GM21529 (cell line): ENCODE results near the gene CES5A.
"Not testable (repeated sequence)": the region's sequence is repeated elsewhere in the genome, so short reads cannot be mapped to it uniquely, and the experiment has no call there.

ENCODE experiments used
- ATAC-seq: cut with Tn5 transposase; IDR thresholded peaks from one replicate; pipeline ENCODE4 v1.9.1; 2021; ENCODE audit not compliant: unreplicated experiment

CES5A gene

DNA sequence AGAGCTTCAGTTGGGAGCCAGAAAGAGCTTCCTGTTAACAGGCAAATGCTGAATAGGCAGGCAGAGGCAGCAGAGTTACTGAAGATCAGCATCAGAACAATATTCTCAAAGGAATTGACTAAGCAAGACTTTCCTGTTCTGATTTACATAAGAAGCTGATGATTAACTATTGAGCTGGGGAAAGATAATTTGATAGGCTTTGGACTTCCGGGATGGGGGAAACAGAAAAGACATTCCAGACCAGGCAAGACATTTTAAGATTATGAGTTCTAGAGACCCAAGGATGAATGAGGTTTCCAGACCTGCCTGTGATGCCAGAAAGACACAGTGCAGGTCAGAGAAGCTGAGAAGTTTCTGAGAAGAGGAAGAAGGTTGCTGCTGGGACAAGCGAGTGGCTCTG is at the start of gene CES5A:
TSS of gene CES5A (minus strand) at position 101 of the 400 bp plus-strand sequence. CDS start 152 bp downstream, outside the sequence.
- no peak for ATAC-seq

DNA sequence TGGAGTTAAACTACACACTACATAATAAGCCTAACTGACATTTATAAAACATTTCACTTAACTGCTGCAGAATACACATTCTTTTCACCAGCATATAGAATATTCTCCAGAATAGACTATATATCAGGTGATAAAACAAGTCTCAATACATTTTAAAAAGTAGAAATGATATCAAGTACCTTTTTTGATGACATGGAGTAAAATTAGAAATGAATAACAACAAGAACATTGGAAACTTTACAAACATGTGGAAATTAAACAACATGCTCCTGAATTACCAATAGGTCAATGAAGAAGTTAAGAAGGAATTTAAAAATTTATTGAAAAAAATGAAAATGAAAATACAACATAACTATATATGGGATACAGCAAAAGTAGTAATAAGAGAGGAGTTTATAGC is 47.5 kb upstream of the CES5A start:
- no peak for ATAC-seq

- no peak for ATAC-seq
Measured at GRCh38 chr16:55917373-55918160, 42.4 kb upstream of the CES5A start.

- ATAC-seq: no peak
Measured at GRCh38 chr16:55915096-55915827, 40.1 kb upstream of the CES5A start.

DNA sequence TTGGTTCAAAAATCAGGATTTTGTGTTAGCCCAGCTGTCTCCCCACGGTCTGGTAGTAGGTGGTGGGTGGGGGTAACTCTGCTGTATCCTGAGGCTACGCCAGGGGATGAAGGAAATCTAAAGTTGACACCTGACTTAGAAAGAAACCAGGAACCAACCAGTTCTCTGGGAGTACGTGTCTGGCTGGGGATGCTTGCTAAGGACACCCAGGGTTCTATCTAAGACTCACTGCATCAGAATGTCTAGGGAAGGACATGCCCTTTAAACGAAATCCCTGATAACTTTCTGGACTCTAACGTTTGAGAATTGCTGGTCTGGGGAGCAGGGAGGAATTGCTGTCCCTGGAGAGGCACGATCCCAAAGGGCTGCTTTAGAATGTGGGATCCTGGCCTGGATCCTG is 39.2 kb upstream of the CES5A start:
- no peak for ATAC-seq

DNA sequence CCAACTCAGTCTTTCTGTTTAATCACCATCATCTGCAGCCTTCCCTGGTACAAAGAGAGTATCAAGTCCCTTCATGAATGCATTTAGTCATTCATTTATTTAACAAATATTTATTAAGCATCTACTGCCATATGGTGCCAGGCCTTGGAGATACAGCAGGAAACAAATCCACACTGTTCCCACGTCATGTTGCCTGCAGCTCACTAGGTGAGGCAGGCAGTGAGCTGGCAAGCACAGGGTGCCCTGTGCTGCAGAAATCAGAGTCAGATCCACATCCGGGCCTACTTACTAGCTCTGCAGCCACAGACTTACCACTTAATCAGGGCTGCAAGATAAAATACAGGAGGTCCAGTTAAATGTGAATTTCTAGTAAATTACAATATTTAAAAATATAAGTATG is 38.5 kb upstream of the CES5A start:
- ATAC-seq: no peak

DNA sequence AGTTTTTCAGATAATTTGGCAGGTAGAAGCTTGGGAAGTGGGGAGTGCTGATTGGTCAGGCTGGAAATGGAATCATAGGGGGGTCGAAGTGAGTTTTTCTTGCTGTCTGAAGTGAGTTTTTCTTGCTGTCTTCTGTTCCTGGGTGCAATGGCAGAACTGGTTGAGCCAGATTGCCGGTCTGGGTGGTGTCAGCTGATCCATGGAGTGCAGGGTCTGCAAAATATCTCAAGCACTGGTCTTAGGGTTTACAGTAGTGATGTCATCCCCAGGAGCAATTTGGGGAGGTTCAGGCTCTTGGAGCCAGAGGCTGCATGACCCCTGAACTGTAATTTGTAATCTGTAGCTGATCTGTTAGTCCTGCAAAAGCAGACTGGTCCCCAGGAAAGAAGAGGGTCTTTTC is 37.9 kb upstream of the CES5A start:
- not testable (repeated sequence) for ATAC-seq

- ATAC-seq: no peak
Measured at GRCh38 chr16:55912022-55912421, 36.8 kb upstream of the CES5A start.

DNA sequence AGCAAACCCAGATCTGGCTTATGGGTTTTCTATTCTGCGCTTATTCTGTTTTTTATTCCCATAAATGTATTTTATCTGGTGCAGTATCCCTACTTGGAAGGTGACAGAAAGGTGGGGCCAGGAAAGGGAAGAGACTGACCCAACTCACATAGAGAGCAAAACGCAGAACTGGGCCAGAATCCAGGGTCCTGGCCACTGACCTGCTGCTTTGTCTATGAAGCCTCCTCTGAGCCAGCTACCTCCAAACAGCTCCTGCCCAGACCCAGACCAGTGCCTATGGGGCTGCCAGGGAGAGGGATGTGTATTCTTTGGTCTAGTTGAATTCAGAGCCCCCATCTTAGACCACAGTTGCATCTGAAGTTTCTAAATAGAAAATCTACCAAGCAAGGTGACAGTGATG is 36.4 kb upstream of the CES5A start:
- no peak for ATAC-seq

- ATAC-seq: no peak
Measured at GRCh38 chr16:55909876-55910275, 34.7 kb upstream of the CES5A start.

DNA sequence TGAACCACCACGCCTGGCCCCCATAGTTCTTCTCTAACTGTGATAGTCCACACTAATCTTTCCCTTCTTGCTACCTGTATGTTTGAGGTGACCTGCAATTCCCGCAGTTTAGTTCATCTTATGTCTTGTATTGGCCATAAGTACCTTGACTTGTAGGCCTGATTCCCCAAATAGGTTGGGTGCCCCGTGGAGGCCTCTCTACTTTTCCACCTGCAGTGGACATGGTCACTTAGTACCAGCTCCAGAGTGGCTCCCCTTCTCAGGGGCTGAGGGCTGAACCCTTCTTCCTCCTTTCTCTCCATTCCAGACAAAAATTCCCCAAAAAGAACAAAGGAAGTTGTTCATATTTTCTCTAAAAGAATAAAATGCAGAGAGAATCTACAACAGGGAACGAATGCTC is 33.5 kb upstream of the CES5A start:
- ATAC-seq: no peak

DNA sequence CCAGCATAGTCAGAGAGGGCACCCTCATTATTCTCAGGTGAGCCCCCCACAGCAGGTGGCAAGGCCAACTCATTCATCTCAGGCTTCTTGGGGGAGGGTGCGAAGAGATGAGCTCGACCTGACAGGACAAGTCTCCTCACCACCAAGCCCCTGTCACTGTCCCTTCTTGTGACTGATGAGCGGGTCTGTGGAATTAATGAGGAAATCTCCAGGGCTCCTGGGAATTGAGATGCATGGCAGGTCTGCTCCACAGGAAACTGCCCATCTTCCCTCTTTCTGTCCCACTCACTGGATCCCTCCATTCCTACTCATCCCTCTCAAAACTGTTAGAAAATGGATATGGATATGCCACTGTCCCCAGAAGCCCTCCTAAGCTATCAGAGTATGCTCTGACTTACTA is 32.5 kb upstream of the CES5A start:
- no peak for ATAC-seq

DNA sequence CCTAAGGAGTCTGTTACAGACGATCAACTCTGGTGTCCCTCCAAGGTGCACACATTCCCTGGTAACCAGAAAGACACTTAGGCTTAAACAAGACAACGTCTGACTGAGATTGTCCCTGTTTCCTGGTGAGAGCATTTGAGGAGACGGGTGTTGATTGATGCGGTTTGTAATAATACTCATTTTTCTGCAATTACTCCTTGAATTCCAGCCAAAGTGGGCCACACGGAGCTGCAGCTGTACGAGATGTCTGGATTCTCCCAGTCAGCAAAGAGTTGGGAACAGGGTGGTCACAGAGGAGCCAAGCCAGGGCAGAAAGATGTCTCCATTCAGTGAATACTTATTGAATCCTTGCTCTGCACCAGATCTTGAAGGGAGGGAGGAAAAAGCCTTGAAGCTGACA is 30.9 kb upstream of the CES5A start:
- ATAC-seq: no peak

DNA sequence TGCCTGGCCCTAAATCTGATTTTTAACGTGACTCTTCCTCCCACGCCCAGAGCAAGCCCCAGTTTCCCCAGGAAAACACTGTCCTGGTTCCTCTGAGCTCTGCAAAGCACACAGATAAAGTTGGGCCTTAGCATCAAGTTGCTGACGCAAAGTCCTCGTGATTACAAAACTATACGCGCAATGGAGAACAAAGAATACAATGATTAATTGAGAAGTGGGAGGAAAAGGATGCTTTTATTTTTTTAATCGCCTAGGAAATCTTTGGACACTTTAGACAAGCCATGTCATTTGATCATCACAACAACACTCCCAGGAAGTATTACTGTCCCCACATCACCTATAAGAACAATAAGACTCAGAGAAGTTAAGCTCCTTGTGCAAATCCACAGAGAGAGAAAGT is 30.5 kb upstream of the CES5A start:
- ATAC-seq: no peak

- ATAC-seq: no peak
Measured at GRCh38 chr16:55901566-55902217, 26.5 kb upstream of the CES5A start.

- no peak for ATAC-seq
Measured at GRCh38 chr16:55900616-55901393, 25.6 kb upstream of the CES5A start.

- ATAC-seq: no peak
Measured at GRCh38 chr16:55899857-55900256, 24.7 kb upstream of the CES5A start.

DNA sequence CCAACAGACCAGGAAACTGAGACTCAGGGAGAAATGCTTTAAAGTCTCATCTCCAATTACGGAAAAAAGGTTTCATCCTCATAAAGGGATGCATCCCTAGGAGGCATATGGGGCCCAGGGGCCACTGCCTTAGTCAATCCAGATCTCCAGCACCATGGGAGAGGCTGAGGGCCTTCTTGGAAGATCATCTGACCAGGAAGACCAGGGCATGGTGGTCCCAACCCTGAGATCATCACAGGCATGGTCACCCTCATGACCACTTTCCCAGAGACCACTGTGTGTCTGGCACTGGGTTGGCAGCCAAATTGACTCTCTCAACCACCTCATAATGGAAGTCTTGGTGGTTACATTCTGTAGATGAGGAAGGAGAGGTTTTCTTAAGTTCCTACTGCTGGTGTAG is 23.4 kb upstream of the CES5A start:
- ATAC-seq: no peak

- ATAC-seq: no peak
Measured at GRCh38 chr16:55892821-55893220, 17.6 kb upstream of the CES5A start.

DNA sequence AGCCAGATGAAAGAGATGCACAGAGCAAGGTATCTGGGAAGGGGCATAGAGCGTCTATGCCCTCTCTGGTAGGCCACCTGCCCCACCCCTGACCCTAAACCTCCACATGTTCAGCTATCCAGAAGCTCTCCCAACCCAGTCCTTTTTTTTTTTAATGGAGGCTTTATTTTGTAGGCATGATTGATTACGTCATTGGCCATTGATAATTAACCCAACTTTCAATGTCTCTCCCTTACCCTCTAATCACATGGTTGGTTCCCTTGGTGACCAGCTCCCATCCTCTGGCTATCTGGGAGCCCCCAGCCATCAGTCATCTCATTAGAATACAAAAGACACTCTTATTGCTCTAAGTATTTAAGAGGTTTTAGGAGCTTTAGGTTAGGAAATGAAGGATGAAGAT is 14.3 kb upstream of the CES5A start:
- no peak for ATAC-seq

DNA sequence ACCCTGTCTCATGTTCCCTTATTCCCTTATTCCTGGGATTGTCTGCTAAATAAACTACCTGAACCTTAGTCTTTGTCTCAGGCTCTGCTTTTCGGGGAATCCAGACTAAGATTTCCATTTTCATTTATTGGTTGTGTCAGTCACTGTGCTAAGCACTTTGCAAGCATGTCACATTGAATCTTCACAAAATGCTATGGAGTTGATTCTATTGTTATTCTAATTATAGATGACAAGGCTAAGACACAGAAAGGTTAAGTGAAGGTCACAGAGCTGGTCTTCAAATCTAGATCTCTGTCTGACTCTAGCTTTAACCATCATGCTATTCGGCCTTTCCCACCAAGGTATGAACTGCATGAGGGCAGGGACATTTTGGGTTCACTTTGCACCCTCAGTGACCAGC is 13.4 kb upstream of the CES5A start:
- no peak for ATAC-seq
